ENCODE data around the gene MYBPC2. TPM values are rescaled to one million over a fixed set of nuclear protein-coding genes. Genes with fewer than 3 reads are reported as not detected.

MYBPC2 gene
- total and polyA plus RNA-seq, 2 of the 4 experiments (the other 2 are of a cell fraction), result not detected

- Histone ChIP-seq H3K9ac (ENCODE audit: low read depth, low read length) (no peak overlapping the region), H4K8ac (ENCODE audit: low read depth in 2 of 2, low read length in 2 of 2) (no peak overlapping the region), H3K27me3 (ENCODE audit: control insufficient read depth, insufficient read depth, low read length) (peaks cover 16% of the 10 kb centered on the region; the same call in 1 of the 2 replicates), H3K9me1 (ENCODE audit: insufficient read depth, low read length) (no peaks in the 10 kb centered on the region), H3K14ac (replicated peaks; ENCODE audit: low read depth, low read length) (no peak overlapping the region), H2AK9ac (replicated peaks; ENCODE audit: low read depth, low read length, poor library complexity) (no peak overlapping the region), H2BK15ac (ENCODE audit: low read depth, low read length) (no peak overlapping the region), H3K23ac (ENCODE audit: low read depth, low read length) (no peak overlapping the region), H3K79me1 (ENCODE audit: low read depth in 1 of 2, low read length in 2 of 2) (no peaks in the 10 kb centered on the region; a peak in 1 of 4 replicates), H2AFZ (replicated peaks; ENCODE audit: low read length, poor library complexity) (no peak overlapping the region), H2BK5ac (ENCODE audit: low read depth, low read length, poor library complexity, severe bottlenecking) (no peak overlapping the region), H3K27ac (ENCODE audit: insufficient read depth, low read length) (no peak overlapping the region), H3K9me3 (ENCODE audit: control insufficient read depth, insufficient read depth, low read length) (peaks cover 2% of the 10 kb centered on the region; the same call in 1 of the 2 replicates), H4K5ac (ENCODE audit: low read depth, low read length) (no peak overlapping the region), H3K4me1 (ENCODE audit: control insufficient read depth, insufficient read depth, low read length) (no peaks in the 10 kb centered on the region), H3K4ac (ENCODE audit: low read depth, low read length) (no peak overlapping the region), H2BK120ac (ENCODE audit: low read depth, low read length) (no peak overlapping the region), H4K20me1 (ENCODE audit: insufficient read depth, low read length) (no peaks in the 10 kb centered on the region), H3K4me3 (ENCODE audit: insufficient read depth, low read depth, low read length) (no peak overlapping the region), H3K4me2 (ENCODE audit: low read depth, low read length) (no peak overlapping the region), H2AK5ac (ENCODE audit: low read depth, low read length) (no peak overlapping the region), H2BK20ac (ENCODE audit: low read depth, low read length) (no peak overlapping the region), H3K56ac (ENCODE audit: extremely low read depth, insufficient read depth, low read length) (no peak overlapping the region), H3K18ac (ENCODE audit: low read depth, low read length) (no peak overlapping the region), H3K36me3 (ENCODE audit: control insufficient read depth, insufficient read depth, low read length) (peaks cover 12% of the 10 kb centered on the region), H4K91ac (ENCODE audit: insufficient read depth, low read depth, low read length) (no peak overlapping the region)
- ChIA-PET POLR2A (ENCODE audit: unreplicated experiment) (no interaction called here), CTCF (interaction anchor here (0.6 kb wide), 1 partner anchor 25 kb away, joined by 5 read pairs; no protein-coding TSS in a partner anchor)
- dilution Hi-C loops (cut with HindIII; ENCODE audit: low sequenced_read_pairs, unreplicated experiment), result no loop called here
- intact Hi-C loops (cut with micrococcal nuclease), result no loop called here
- BruUV-seq (replicated peaks), result no TSS peak
- no peak for TF ChIP-seq CEBPB (IDR thresholded peaks at IDR 0.05; ENCODE audit: low read depth, low read length)
- TF ChIP-seq MAFK (IDR thresholded peaks at IDR 0.05; ENCODE audit: low read depth, low read length), result no peak
- TF ChIP-seq USF2 (IDR thresholded peaks at IDR 0.05; ENCODE audit: low read depth, low read length), result no peak
- TF ChIP-seq NFE2L2 (IDR thresholded peaks at IDR 0.05; ENCODE audit: low read depth, low read length), result no peak
- TF ChIP-seq MXI1 (IDR thresholded peaks at IDR 0.05; ENCODE audit: borderline replicate concordance, low read depth, low read length), result no peak
- TF ChIP-seq POLR2A (IDR thresholded peaks at IDR 0.05; ENCODE audit: low read depth, low read length), result no peak
- TF ChIP-seq BHLHE40 (IDR thresholded peaks at IDR 0.05; ENCODE audit: low read depth, low read length), result no peak
- 93% methylated on average over 6 of the region's 10 CpGs; no CpG with 5 or more reads in 1 of the 2 experiments for WGBS, 2 experiments (ENCODE audit: extremely low coverage in 2 of 2, insufficient read length in 1 of 2)
- in situ Hi-C loops (cut with MboI; ENCODE audit: low sequenced_read_pairs), result no loop called here
- ATAC-seq (ENCODE audit: low read depth) (no peak), DNase-seq (no peak)
Observed at GRCh38 chr19:50485284-50485955, 52.7 kb downstream of the MYBPC2 start.
